HG03135 (cell line): ENCODE data around the gene OPA3.
"Not testable (repeated sequence)": the region's sequence is repeated elsewhere in the genome, so short reads cannot be mapped to it uniquely, and the experiment has no call there.

Experiments
- ATAC-seq: cut with Tn5 transposase; IDR thresholded peaks from one replicate; pipeline ENCODE4 v1.9.1; 2021; ENCODE audit warnings: mild to moderate bottlenecking, moderate library complexity; ENCODE audit not compliant: unreplicated experiment

The OPA3 gene

GRCh38 chr19:45523642-45524256, 60.9 kb downstream of the OPA3 start:
- ATAC-seq, result peak; percentile 75

GRCh38 chr19:45522010-45522941, 62.3 kb downstream of the OPA3 start:
- no peak for ATAC-seq

- no peak for ATAC-seq
These were observed 66.2 kb downstream of the OPA3 start for GRCh38 chr19:45518469-45518826.

GRCh38 chr19:45517641-45518468, 66.7 kb downstream of the OPA3 start:
- no peak for ATAC-seq

- no peak for ATAC-seq
These were observed 67.4 kb downstream of the OPA3 start for GRCh38 chr19:45517238-45517637.

- ATAC-seq, result no peak
These were observed 68.7 kb downstream of the OPA3 start for GRCh38 chr19:45515807-45516401.

GRCh38 chr19:45515081-45515624, 69.4 kb downstream of the OPA3 start:
- no peak for ATAC-seq

- ATAC-seq, result no peak
These were observed 70.1 kb downstream of the OPA3 start for GRCh38 chr19:45514376-45515051.

GRCh38 chr19:45512881-45513483, 71.6 kb downstream of the OPA3 start:
- ATAC-seq, result no peak

GRCh38 chr19:45511074-45511473, 73.5 kb downstream of the OPA3 start:
- ATAC-seq, result no peak

- ATAC-seq, result not testable (repeated sequence)
These were observed 74.2 kb downstream of the OPA3 start for GRCh38 chr19:45510352-45510751.

- no peak for ATAC-seq
These were observed 74.9 kb downstream of the OPA3 start for GRCh38 chr19:45509692-45510015.

- no peak for ATAC-seq
These were observed 75.5 kb downstream of the OPA3 start for GRCh38 chr19:45508861-45509691.

GRCh38 chr19:45508417-45508860, 76.2 kb downstream of the OPA3 start:
- no peak for ATAC-seq

GRCh38 chr19:45507872-45508416, 76.7 kb downstream of the OPA3 start:
- ATAC-seq, result no peak

- ATAC-seq, result peak; percentile 50
These were observed 77.4 kb downstream of the OPA3 start, which contains the start of gene VASP for GRCh38 chr19:45506989-45507871. VASP (plus strand) TSS chr19:45507479; CDS start chr19:45507772, 293 bp downstream.

GRCh38 chr19:45506246-45506988, 78.2 kb downstream of the OPA3 start:
- peak; percentile 53 for ATAC-seq
